ENCODE data around the gene NEFH. TPM values are rescaled to one million over a fixed set of nuclear protein-coding genes. Genes with fewer than 3 reads are reported as not detected.

NEFH gene
- total and polyA plus RNA-seq, 2 donors (not counting 3 experiments of a cell fraction or from before 2014, with no cell fraction given) = 0.09 to 0.59 TPM

DNA sequence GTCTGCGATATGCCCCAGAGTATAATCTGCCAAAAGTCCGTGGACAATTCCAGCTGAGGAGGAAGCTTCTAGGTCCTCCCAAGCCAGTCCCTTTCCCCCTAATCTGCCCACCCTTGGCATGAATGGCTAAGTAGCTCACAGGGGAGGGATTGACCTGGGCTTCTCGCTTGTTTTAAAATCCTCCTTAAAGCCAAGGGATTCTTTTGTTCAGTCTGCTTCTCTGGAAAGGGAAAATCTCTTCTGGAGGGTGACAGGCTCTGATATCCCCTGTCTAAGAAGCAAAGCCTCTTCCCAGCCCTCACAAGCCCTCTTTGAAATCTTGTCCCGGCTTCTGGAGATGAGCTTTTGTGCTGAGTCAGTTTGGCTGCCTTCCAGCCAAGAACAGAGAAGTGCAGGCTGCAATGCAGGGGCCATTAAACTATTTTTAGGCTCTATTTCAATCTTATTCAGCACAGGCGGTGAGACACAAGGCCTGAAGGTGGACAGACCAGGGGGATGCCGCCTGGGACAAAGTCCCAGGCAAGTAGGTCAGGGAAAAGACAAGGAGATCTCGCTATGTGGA is 23.9 kb downstream of the NEFH start:
- intact Hi-C loops (cut with micrococcal nuclease) = loop anchor here (5.0 kb wide), 1 partner anchor 107 kb away; no protein-coding TSS in a partner anchor
- H3K36me3 ChIP-seq (ENCODE audit: control insufficient read depth in 2 of 2, extremely low read depth in 1 of 2, insufficient read depth in 2 of 2, low read length in 2 of 2) = peaks cover 4 to 7% of the 10 kb centered on the region in 2 experiments
- FAIRE-seq = no peak
- no peaks in the 10 kb centered on the region for H3K9me1 ChIP-seq (replicated peaks; ENCODE audit: control insufficient read depth, extremely low read depth, insufficient read depth, low read length)
- H3K27me3 ChIP-seq (ENCODE audit: control insufficient read depth in 2 of 2, insufficient read depth in 2 of 2, low read length in 2 of 2) = no peaks in the 10 kb centered on the region
- no peak overlapping the region for H3K27ac ChIP-seq (ENCODE audit: insufficient read depth, low read depth, low read length)
- no peaks in the 10 kb centered on the region for H3K4me1 ChIP-seq (ENCODE audit: control insufficient read depth, extremely low read depth, insufficient read depth, low read length)
- DNase-seq (ENCODE audit: low read depth, low spot score) = no peak
- dilution Hi-C loops (cut with MboI; ENCODE audit: extremely low pct_ligation_motif_present, low sequenced_read_pairs) = no loop called here
- H3K9me3 ChIP-seq (replicated peaks; ENCODE audit: control insufficient read depth, insufficient read depth, low read length) = no peaks in the 10 kb centered on the region
- ChIA-PET POLR2A (no interaction called here), CTCF (interaction anchor here (0.7 to 1.0 kb wide), 2 partner anchors 17 to 34 kb away, joined by 4 read pairs; no protein-coding TSS in a partner anchor)
- H4K20me1 ChIP-seq (replicated peaks; ENCODE audit: control insufficient read depth, extremely low read depth, insufficient read depth, low read length) = no peaks in the 10 kb centered on the region
- H2AFZ ChIP-seq (ENCODE audit: low read depth, low read length) = no peak overlapping the region
- no peak overlapping the region for H3K4me2 ChIP-seq (ENCODE audit: insufficient read depth, low read length)
- no peak overlapping the region for H3K4me3 ChIP-seq (replicated peaks in 1 of 3; ENCODE audit: insufficient read depth in 1 of 3, low read depth in 1 of 3, low read length in 3 of 3)
- no peak overlapping the region for H3K9ac ChIP-seq (replicated peaks; ENCODE audit: extremely low read depth, insufficient read depth, low read length)
- BruUV-seq (replicated peaks) = no TSS peak
- no peak for TF ChIP-seq MYC (IDR thresholded peaks at IDR 0.05; ENCODE audit: low read depth, low read length)
- TF ChIP-seq, protein P1, sequence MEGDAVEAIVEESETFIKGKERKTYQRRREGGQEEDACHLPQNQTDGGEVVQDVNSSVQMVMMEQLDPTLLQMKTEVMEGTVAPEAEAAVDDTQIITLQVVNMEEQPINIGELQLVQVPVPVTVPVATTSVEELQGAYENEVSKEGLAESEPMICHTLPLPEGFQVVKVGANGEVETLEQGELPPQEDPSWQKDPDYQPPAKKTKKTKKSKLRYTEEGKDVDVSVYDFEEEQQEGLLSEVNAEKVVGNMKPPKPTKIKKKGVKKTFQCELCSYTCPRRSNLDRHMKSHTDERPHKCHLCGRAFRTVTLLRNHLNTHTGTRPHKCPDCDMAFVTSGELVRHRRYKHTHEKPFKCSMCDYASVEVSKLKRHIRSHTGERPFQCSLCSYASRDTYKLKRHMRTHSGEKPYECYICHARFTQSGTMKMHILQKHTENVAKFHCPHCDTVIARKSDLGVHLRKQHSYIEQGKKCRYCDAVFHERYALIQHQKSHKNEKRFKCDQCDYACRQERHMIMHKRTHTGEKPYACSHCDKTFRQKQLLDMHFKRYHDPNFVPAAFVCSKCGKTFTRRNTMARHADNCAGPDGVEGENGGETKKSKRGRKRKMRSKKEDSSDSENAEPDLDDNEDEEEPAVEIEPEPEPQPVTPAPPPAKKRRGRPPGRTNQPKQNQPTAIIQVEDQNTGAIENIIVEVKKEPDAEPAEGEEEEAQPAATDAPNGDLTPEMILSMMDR (IDR thresholded peaks at IDR 0.05; ENCODE audit: extremely low read depth in 1 of 2, insufficient read depth in 1 of 2, low read depth in 1 of 2, low read length in 2 of 2) = no peak
- TF ChIP-seq FOS (IDR thresholded peaks at IDR 0.05; ENCODE audit: borderline replicate concordance, insufficient read depth, low read length) = no peak
- TF ChIP-seq, protein P2, sequence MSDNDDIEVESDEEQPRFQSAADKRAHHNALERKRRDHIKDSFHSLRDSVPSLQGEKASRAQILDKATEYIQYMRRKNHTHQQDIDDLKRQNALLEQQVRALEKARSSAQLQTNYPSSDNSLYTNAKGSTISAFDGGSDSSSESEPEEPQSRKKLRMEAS (IDR thresholded peaks at IDR 0.05; ENCODE audit: insufficient read depth, insufficient read length) = no peak
- TF ChIP-seq POLR2AphosphoS5 (IDR thresholded peaks at IDR 0.05; ENCODE audit: insufficient read depth, low read depth, low read length) = no peak
- H3K79me2 ChIP-seq (ENCODE audit: control insufficient read depth, insufficient read depth, low read length) = no peaks in the 10 kb centered on the region
